ENCODE measurements around the gene IMMP2L.

IMMP2L gene

GRCh38 chr7:110650328-110650727, 912.0 kb downstream of the IMMP2L start:
- DNase-seq = no peak

GRCh38 chr7:110647266-110647665, 915.0 kb downstream of the IMMP2L start:
- DNase-seq = no peak

GRCh38 chr7:110646804-110647203, 915.5 kb downstream of the IMMP2L start:
- DNase-seq = no peak

- DNase-seq = no peak
These were observed 916.7 kb downstream of the IMMP2L start for GRCh38 chr7:110645616-110646015.

GRCh38 chr7:110645060-110645459, 917.2 kb downstream of the IMMP2L start:
- no peak for DNase-seq

- DNase-seq = no peak
These were observed 925.0 kb downstream of the IMMP2L start for GRCh38 chr7:110637252-110637651.

GRCh38 chr7:110633313-110633712, 929.0 kb downstream of the IMMP2L start:
- DNase-seq = no peak

- no peak for DNase-seq
These were observed 935.9 kb downstream of the IMMP2L start for GRCh38 chr7:110626414-110626813.

GRCh38 chr7:110625294-110625693, 937.0 kb downstream of the IMMP2L start:
- DNase-seq = no peak

- DNase-seq = no peak
These were observed 938.9 kb downstream of the IMMP2L start for GRCh38 chr7:110623436-110623835.

- no peak for DNase-seq
These were observed 941.0 kb downstream of the IMMP2L start for GRCh38 chr7:110621289-110621688.

- DNase-seq = no peak
These were observed 942.1 kb downstream of the IMMP2L start for GRCh38 chr7:110620110-110620735.
